ENCODE measurements around the gene TAF8.
A peak's percentile ranks its signal among the peaks of the same experiment; 100 is the strongest.

TAF8 gene

GRCh38 chr6:42075159-42075838 is 25.0 kb downstream of the TAF8 start:
- TF ChIP-seq CTCF (IDR thresholded peaks at IDR 0.05; ENCODE audit: low read length) (peak; percentile 80), EZH2 (optimal IDR thresholded peaks at IDR 0.05; ENCODE audit: low read depth, low read length) (no peak)
- peak; percentile 39 for DNase-seq
- H3K36me3 ChIP-seq (replicated peaks; ENCODE audit: insufficient read depth, low read length): no peaks in the 10 kb centered on the region

GRCh38 chr6:42078386-42078785 is 28.1 kb downstream of the TAF8 start:
- Histone ChIP-seq H3K9me2 (replicated peaks; ENCODE audit: insufficient read depth, low read length) (no peaks in the 10 kb centered on the region), H3K79me2 (ENCODE audit: low read length) (no peaks in the 10 kb centered on the region), H3K36me3 (replicated peaks; ENCODE audit: insufficient read depth, low read length) (no peaks in the 10 kb centered on the region), H3K9ac (ENCODE audit: low read length) (no peak overlapping the region), H3K27me3 (replicated peaks; ENCODE audit: insufficient read depth, low read length) (no peaks in the 10 kb centered on the region), H3F3A (ENCODE audit: insufficient read depth, low read length) (no peaks in the 10 kb centered on the region), H3K9me3 (replicated peaks; ENCODE audit: insufficient read depth, low read length) (no peaks in the 10 kb centered on the region), H4K20me1 (ENCODE audit: insufficient read depth, low read length) (no peaks in the 10 kb centered on the region), H3K4me3 (ENCODE audit: low read length) (no peak overlapping the region), H3K27ac (ENCODE audit: low read length) (no peak overlapping the region), H3K4me2 (ENCODE audit: low read depth, low read length) (no peak overlapping the region), H3K4me1 (ENCODE audit: low read length) (no peaks in the 10 kb centered on the region), H2AFZ (ENCODE audit: low read length) (no peak overlapping the region)
- DNase-seq: no peak
- no peak for TF ChIP-seq EZH2 (optimal IDR thresholded peaks at IDR 0.05; ENCODE audit: low read depth, low read length)
- no peak for TF ChIP-seq CTCF (IDR thresholded peaks at IDR 0.05; ENCODE audit: low read length)
- no peak for TF ChIP-seq EZH2phosphoT487 (IDR thresholded peaks at IDR 0.05; ENCODE audit: low read length)

More at GRCh38 chr6:42075159-42075838, 25.0 kb downstream of the TAF8 start:
- H3K27me3 ChIP-seq (replicated peaks; ENCODE audit: insufficient read depth, low read length): no peaks in the 10 kb centered on the region
- no peaks in the 10 kb centered on the region for H3K9me2 ChIP-seq (replicated peaks; ENCODE audit: insufficient read depth, low read length)
- H3K79me2 ChIP-seq (ENCODE audit: low read length): no peaks in the 10 kb centered on the region
- H3K9me3 ChIP-seq (replicated peaks; ENCODE audit: insufficient read depth, low read length): no peaks in the 10 kb centered on the region
- no peak overlapping the region for H2AFZ ChIP-seq (ENCODE audit: low read length)
- no peak overlapping the region for H3K4me3 ChIP-seq (ENCODE audit: low read length)
- no peak overlapping the region for H3K4me2 ChIP-seq (ENCODE audit: low read depth, low read length)
- no peak overlapping the region for H3K9ac ChIP-seq (ENCODE audit: low read length)
- H4K20me1 ChIP-seq (ENCODE audit: insufficient read depth, low read length): no peaks in the 10 kb centered on the region
- no peaks in the 10 kb centered on the region for H3F3A ChIP-seq (ENCODE audit: insufficient read depth, low read length)
- no peak overlapping the region for H3K27ac ChIP-seq (ENCODE audit: low read length)
- H3K4me1 ChIP-seq (ENCODE audit: low read length): no peaks in the 10 kb centered on the region

GRCh38 chr6:42079941-42080464 is 29.7 kb downstream of the TAF8 start:
- no peak for DNase-seq
- no peak overlapping the region for H3K27ac ChIP-seq (ENCODE audit: low read length)
- no peaks in the 10 kb centered on the region for H3F3A ChIP-seq (ENCODE audit: insufficient read depth, low read length)
- H3K4me2 ChIP-seq (ENCODE audit: low read depth, low read length): no peak overlapping the region
- no peaks in the 10 kb centered on the region for H3K36me3 ChIP-seq (replicated peaks; ENCODE audit: insufficient read depth, low read length)
- H3K9ac ChIP-seq (ENCODE audit: low read length): no peak overlapping the region
- no peaks in the 10 kb centered on the region for H3K27me3 ChIP-seq (replicated peaks; ENCODE audit: insufficient read depth, low read length)
- H3K9me3 ChIP-seq (replicated peaks; ENCODE audit: insufficient read depth, low read length): no peaks in the 10 kb centered on the region
- no peaks in the 10 kb centered on the region for H4K20me1 ChIP-seq (ENCODE audit: insufficient read depth, low read length)
- H2AFZ ChIP-seq (ENCODE audit: low read length): no peak overlapping the region
- H3K79me2 ChIP-seq (ENCODE audit: low read length): no peaks in the 10 kb centered on the region
- no peak overlapping the region for H3K4me3 ChIP-seq (ENCODE audit: low read length)
- H3K4me1 ChIP-seq (ENCODE audit: low read length): no peaks in the 10 kb centered on the region
- TF ChIP-seq CTCF (IDR thresholded peaks at IDR 0.05; ENCODE audit: low read length) (no peak), EZH2 (optimal IDR thresholded peaks at IDR 0.05; ENCODE audit: low read depth, low read length) (no peak), EZH2phosphoT487 (IDR thresholded peaks at IDR 0.05; ENCODE audit: low read length) (no peak)
- no peaks in the 10 kb centered on the region for H3K9me2 ChIP-seq (replicated peaks; ENCODE audit: insufficient read depth, low read length)

Measured in MM.1S (cell line).